HG02973 (cell line): Measurements from ENCODE around the gene ATP5IF1.

ENCODE experiments used
- ATAC-seq: cut with Tn5 transposase; IDR thresholded peaks from one replicate; pipeline ENCODE4 v1.9.1; 2021; ENCODE audit warnings: moderate library complexity; ENCODE audit not compliant: unreplicated experiment

Gene ATP5IF1

DNA sequence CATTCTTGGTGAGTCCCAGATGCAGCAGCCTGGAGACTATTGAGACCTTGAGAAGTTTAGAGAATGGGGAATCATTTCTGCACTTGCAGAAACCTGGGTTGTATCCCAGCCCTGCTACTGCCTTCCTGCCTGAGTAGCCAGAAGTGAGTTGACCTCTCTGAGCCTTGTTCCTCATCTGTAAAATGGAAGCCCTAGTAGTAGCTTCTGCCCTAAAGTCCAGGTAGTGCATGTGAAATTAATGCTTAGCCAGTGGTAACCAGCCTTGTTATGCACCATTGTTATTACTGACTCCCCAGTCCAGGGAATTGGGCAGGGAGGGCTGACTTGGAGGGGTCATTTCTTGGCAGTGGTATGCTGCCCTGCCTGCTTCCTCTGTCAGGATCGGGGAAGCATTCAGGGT, 29.0 kb downstream of the ATP5IF1 start:
- no peak for ATAC-seq

DNA sequence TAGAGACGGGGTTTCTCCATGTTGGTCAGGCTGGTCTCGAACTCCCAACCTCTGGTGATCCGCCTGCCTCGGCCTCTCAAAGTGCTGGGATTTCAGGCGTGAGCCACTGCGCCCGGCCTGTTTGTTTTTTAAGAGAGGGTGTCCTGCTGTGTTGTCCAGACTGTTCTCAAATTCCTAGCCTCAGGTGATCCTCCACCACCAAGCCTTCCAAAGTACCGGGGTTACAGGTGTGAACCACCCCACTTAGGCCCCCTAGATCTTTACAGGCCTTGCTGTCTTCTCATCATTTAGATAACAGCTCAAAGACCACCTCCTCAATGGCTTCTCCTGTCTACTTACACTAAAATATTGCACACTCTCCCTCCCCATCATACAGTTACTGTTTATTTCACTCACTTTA, 29.7 kb downstream of the ATP5IF1 start:
- no peak for ATAC-seq

DNA sequence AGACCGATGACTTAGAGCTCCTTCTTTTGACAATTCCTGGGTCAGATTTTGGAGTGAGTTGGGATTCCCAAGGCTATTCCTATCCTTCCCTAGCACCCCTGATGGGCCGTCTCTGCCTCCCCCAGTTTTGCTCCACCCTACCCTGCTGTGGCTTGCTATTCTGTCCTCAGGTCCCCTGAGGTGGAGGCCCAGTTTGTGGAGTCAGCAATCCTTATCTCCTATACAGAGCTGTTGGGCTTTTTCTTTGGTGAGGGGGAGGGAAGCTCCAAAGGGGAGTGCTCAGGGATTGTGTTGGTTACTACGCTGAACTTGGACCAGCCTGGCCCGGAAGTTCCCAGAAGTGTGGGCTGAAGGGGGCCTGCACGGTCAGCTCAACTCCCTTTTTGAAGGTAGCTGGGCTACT, 31.0 kb downstream of the ATP5IF1 start:
- ATAC-seq = no peak

DNA sequence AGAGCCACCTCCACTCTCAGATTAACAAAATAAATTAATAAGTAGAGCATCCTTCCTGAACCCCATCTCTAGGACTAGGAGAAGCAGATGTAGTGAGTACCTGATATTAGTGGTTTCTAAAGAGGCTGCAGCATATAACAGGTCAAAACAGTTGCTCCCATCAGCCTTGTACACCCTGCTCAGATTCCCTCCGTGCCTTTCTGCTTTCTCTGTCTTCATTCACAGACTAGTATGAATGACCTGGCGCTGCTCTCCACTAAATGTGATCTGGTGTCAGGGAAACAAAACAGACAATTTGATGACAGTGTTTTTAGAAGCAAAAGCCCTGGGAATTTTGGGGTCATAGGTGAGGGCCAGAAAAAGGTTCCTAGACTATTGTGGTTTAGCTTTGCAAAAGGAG, 31.7 kb downstream of the ATP5IF1 start:
- ATAC-seq = no peak

DNA sequence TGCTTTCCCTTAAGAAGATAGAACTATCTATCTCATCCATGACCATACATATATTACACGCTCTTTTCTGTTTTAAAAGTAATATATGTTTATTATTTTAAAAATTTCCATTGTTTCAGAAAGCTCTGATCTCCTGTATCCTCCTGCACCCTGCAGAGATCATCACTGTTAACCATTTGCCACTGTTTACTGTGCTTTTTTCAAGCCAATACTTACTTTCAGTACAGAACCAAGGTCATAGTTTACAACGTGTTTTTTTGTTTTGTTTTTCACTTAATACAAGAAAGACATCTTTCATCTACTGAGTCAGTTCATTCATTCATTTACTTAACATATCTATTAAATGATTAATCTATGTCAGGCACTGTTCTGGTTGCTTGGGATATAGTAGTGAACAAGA, 33.6 kb downstream of the ATP5IF1 start:
- no peak for ATAC-seq

DNA sequence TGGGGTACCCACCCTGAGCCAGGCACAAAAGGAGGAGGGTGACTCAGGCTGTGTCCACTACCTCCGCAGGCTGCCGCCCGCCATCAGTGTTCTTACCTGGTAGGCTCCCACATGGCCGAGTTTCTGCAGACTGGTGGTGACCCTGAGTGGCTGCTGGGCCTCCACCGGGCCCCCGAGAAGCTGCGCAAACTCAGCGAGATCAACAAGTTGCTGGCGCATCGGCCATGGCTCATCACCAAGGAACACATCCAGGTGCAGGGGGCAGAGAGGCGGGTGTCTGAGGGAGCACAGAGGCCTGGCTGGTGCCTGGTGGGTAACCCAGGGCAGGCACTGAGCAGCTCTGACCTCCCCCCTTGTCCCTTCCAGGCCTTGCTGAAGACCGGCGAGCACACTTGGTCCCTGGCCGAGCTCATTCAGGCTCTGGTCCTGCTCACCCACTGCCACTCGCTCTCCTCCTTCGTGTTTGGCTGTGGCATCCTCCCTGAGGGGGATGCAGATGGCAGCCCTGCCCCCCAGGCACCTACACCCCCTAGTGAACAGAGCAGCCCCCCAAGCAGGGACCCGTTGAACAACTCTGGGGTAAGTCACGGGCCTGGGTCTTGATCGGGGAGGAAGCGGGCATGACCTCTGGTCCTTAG, 36.4 kb downstream of the ATP5IF1 start:
- no peak for ATAC-seq

DNA sequence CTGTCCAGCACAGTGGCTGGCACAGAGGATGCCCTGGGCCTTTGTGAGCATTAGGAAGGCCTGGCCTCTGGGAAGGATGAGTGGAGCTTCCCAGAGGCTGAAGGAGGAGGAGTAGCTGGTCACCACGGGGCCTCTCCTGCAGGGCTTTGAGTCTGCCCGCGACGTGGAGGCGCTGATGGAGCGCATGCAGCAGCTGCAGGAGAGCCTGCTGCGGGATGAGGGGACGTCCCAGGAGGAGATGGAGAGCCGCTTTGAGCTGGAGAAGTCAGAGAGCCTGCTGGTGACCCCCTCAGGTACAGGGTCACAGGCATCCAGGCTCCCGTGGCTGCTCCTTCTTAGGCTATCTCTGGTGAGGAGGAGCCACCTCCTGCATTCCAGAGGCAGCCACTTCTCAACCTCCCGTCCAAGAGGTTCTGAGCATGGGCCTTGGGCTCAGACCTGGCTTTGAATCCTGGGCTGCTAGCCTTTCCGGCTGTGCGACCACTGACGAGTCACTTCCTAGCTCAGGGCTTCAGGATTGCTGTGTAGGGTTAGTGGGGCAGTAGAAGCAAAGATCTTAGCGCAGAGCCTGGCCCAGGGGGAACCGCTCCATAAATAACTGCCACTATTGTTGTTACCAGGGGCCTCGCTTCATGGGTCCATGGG, 37.4 kb downstream of the ATP5IF1 start:
- ATAC-seq = no peak

DNA sequence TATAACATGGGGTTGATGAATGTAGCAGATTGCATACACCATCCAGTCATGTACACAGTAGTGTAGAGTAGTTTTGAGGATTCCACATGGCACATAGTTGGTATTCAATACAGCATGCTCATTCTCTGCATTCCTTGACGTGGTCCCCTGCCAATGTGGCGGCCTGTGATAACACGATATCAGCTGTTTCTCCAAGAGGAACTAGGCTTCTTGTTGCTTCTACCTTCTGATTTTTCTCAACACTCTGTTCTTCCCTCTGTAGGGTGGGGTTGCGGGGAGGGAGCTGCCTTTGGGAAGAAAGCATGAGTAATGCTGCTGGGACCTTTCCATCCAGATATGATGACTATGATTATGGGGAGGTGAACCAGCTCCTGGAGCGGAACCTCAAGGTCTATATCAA, 42.8 kb downstream of the ATP5IF1 start:
- no peak for ATAC-seq

DNA sequence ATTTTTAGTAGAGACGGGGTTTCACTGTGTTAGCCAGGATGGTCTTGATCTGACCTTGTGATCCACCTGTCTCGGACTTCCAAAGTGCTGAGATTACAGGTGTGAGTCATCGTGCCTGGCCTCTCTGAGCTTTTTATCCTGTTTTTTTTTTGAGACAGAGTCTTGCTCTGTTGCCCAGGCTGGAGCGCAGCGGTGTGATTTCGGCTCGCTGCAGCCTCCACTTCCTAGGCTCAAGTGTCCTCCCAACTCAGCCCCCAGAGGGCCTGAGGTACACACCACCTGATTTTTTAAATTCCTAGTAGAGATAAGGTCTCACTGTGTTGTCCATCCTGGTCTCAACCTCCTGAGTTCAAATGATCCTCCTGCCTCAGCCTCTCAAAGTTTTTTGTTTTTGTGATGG, 43.8 kb downstream of the ATP5IF1 start:
- no peak for ATAC-seq

DNA sequence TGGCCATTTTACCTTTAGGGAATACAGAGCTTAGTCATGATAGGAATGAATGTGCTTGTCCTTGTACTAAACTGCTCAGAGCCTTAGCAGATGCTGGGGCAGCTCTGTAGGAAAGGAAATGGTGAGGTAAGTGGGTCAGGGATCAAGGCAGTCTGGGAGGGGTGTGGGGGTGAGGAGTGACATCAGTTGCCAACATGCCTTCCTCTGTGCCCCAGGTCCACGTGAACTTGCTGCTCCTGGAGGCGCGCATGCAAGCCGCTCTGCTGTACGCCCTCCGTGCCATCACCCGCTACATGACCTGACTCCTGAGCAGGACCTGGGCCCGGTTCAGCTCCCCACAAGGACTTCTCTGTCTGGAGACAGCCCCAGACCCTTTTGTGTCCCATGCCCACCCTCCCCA, 44.6 kb downstream of the ATP5IF1 start:
- ATAC-seq = no peak

DNA sequence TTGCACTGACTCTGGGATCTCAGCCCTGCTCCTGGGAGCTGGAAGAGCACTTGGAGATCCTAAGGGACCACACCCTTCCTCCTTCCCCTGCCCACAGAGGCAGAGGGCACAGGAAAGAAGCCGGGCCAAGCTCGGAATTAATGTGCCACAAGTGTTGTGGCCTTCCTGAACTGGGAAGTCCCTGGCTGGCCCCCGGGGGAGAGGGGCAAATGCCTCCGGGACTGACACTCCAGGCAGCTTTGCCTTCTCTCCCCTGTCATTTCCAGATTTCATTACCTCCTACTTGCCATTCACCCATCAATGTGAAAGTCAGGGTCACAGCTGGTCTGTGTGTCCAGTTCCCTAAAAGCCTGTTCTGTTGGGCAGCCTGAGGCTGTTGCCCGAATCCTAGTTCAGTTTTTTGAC, 45.1 kb downstream of the ATP5IF1 start:
- ATAC-seq = no peak

DNA sequence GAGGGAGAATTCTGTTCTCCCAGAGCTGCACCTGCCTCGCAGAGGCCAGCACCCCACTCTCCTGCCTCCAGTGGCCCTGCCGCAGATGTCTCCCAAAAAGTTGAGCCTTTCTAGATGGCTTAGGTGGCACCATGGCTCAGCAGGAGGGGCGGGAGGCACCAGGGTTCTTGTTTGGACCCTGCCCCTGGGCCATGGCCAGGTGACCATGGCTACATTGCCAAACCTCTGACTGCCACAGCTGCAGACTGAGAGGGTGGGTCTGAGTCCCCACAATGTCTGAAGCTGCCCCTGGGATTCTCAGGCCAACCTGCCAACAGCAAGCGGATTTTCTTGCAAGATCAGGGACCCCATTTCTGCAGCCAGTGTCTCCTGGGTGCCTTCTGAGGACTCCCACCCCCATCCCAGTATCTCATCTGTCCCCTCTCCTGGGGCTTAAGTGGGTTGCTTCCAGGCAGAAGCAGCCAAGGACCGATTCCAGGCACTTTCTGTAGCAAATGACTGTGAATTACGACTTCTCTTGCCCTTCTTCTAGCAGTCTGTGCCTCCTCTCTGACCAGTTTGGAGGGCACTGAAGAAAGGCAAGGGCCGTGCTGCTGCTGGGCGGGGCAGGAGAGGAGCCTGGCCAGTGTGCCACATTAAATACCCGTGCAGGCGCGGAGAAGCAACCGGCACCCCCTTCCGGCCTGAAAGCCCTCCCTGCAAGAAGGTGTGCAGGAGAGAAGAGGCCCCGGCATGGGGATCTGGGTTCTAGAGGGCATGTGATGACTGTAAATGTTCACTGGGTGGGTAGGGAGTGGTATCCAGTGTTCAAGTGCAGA, 45.9 kb downstream of the ATP5IF1 start:
- no peak for ATAC-seq

DNA sequence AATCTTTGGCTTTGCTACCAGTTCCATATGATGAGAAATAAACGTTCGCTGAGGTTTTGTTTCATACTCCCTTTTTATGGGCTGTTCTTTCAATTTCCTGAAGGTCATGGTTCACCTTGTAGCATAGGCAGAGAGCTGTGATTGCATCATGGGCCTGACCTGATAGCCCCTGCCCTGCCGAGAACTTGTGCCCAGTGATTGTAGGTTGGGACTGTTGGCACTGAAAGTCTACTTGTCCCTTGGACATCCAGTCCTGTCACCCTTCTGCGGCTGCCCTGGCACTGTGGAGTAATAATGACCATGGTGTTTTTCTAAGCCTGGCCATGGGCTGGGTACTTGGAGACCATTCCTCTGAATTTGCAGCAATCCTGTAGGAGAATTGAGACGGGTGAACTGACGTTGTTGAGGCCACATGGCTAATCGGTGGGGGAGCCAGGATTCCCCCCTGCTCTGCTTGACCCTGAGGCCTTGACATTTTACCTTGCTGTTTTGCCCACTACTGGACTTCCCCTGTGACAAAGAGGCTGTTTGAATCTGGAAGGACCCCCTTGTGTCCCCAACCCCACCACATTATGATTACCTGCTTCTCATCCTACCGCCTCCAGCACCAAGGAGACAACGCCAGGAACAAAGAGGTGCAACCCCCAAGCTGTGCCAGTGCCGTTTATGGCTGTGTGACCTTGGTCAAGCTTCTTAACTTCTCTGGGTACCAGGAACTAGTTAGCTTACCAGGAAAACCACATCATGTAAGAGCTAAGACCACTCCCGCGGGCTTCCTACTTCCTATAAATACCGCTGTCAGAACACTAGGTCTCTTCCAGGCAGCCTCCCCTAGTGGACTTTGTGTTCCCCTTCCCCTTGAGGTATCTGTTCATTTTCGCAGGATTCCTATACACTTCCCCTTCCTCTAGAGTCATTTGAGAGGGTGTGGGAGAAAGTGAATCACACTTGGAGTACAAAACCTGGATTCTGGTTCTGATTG, 46.8 kb downstream of the ATP5IF1 start:
- no peak for ATAC-seq

DNA sequence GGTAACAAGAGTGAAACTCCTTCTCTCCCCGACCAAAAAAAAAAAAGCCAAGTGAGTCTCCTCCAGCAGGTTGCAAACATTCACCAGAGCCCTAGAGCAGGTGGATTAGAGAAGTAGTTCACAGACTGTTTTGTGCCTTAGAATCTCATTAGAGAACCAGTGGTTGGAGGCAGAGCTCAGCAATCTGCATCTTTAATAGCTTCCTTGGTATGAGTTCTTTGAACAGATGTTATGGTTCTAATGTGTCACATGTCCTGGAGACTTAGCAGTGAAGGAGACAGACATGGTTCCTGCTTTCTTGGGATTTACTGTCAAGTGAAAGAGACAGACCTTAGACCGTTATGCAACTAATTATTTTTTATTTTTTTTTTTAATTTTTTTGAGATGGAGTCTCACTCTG, 50.2 kb downstream of the ATP5IF1 start:
- no peak for ATAC-seq
